Fibroblast of lung (primary cell): Measurements from ENCODE around the gene PRAMEF1.
"Not testable (repeated sequence)": the region's sequence is repeated elsewhere in the genome, so short reads cannot be mapped to it uniquely, and the experiment has no call there.

Experiments used
- CTCF ChIP-seq, 2 donors: IDR thresholded peaks in 1 of 2; conservative IDR thresholded peaks in 1 of 2; 1 replicate in 1 of 2; 2 replicates in 1 of 2; pipeline ENCODE4 v1.5.1; 2011 to 2012; ENCODE audit warnings: low read length in 2 of 2, control low read depth in 1 of 2, inconsistent platforms in 1 of 2, low read depth in 1 of 2, mild to moderate bottlenecking in 1 of 2
- EZH2 ChIP-seq: IDR thresholded peaks from 2 replicates; pipeline ENCODE4 v1.5.1; 2012; ENCODE audit warnings: low read length, control low read depth, mild to moderate bottlenecking; ENCODE audit errors: missing control alignments

DNA sequence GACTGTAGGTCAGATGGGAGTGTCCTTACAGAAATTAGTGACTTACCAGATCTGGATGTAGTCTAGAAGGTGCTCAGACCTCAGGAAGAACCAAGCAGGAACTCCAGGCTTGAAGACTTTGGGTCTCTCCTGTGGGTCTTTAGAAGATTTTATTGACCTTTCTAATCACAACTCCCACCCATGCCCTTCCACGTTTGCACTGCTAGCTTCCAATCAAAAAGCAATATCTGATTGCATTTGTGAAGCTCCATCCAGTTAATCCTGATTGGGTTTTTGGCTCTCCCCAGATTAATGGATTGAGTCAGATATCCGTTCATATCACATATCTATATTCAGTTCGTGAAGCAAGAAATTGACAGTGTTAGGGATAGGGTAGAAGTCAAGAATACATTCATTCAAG lies 40.1 kb downstream of the PRAMEF1 start, which contains the start of gene PRAMEF11:
- TF ChIP-seq CTCF (conservative IDR thresholded peaks at IDR 0.05 in 1 of 2, IDR thresholded peaks at IDR 0.05 in 1 of 2; ENCODE audit: low read depth in 1 of 2, low read length in 2 of 2); EZH2: not testable (repeated sequence)
